PC-3 (cell line): ENCODE data around the gene RABGAP1L. TPM values are rescaled to one million over a fixed set of nuclear protein-coding genes. Genes with fewer than 3 reads are reported as not detected.
A peak's percentile ranks its signal among the peaks of the same experiment; 100 is the strongest.
"Not testable (repeated sequence)": the region's sequence is repeated elsewhere in the genome, so short reads cannot be mapped to it uniquely, and the experiment has no call there.

Experiments used
- ATAC-seq: fragments of 200-7000 bp; cut with Tn5 transposase; 2 replicates; pipeline ENCODE4 v1.9.1; 2020; ENCODE audit warnings: mild to moderate bottlenecking, moderate library complexity
- BruUV-seq: library from RNA; stranded (reverse); fragments of 400-500 nt; replicated peaks from 2 replicates; lab custom pipeline; 2021; lab: Mats Ljungman, UMichigan
- CTCF ChIA-PET: fragments of 300-600 bp; sonication (Branson Sonifier 250); formaldehyde crosslinking; loops from one replicate; lab custom pipeline; 2022; ENCODE audit warnings: antibody characterized with exemption; lab: Charles Lee
- POLR2A ChIA-PET: fragments of 300-600 bp; sonication (Branson Sonifier 250); formaldehyde crosslinking; loops from one replicate; lab custom pipeline; 2022; ENCODE audit warnings: antibody characterized with exemption; ENCODE audit not compliant: unreplicated experiment; lab: Charles Lee
- DNase-seq: peaks from one replicate; pipeline ENCODE4 v3.0.0-alpha.2; 2015
- H2AFZ ChIP-seq: fragments of 300-600 bp; sonication (generic); 2 replicates; pipeline ENCODE4 v1.6.0; 2016; ENCODE audit warnings: antibody characterized with exemption, low read length
- H3F3A ChIP-seq: fragments of 300-600 bp; sonication (generic); one replicate; pipeline ENCODE4 v1.6.0; 2017; ENCODE audit warnings: antibody characterized with exemption, low read length, control low read depth, mild to moderate bottlenecking; ENCODE audit not compliant: unreplicated experiment
- H3K27ac ChIP-seq: fragments of 300-600 bp; sonication (generic); 2 replicates; pipeline ENCODE4 v1.5.1; 2016; ENCODE audit warnings: mild to moderate bottlenecking, low read length
- H3K27me3 ChIP-seq: fragments of 300-600 bp; sonication (generic); 2 replicates; pipeline ENCODE4 v1.6.1; 2016; ENCODE audit warnings: low read length, mixed read lengths
- H3K36me3 ChIP-seq: fragments of 300-600 bp; sonication (generic); 2 replicates; pipeline ENCODE4 v1.6.1; 2016; ENCODE audit warnings: low read depth, mixed run types, low read length, mixed read lengths
- H3K4me1 ChIP-seq: fragments of 300-600 bp; sonication (generic); 2 replicates; pipeline ENCODE4 v1.5.1; 2016; ENCODE audit warnings: low read length; ENCODE audit not compliant: insufficient read depth
- H3K4me2 ChIP-seq: fragments of 300-600 bp; sonication (generic); 2 replicates; pipeline ENCODE4 v1.6.0; 2016; ENCODE audit warnings: low read length
- H3K4me3 ChIP-seq: fragments of 300-600 bp; sonication (generic); 2 replicates; pipeline ENCODE4 v1.5.1; 2016; ENCODE audit warnings: mild to moderate bottlenecking, low read length, mixed read lengths
- H3K79me2 ChIP-seq: fragments of 300-600 bp; sonication (generic); 2 replicates; pipeline ENCODE4 v1.6.1; 2017; ENCODE audit warnings: low read length, mixed read lengths
- H3K9ac ChIP-seq: fragments of 300-600 bp; sonication (generic); 2 replicates; pipeline ENCODE4 v1.6.0; 2016; ENCODE audit warnings: mild to moderate bottlenecking, low read length
- H3K9me2 ChIP-seq: fragments of 300-600 bp; sonication (generic); replicated peaks from 2 replicates; pipeline ENCODE4 v1.6.1; 2016; ENCODE audit warnings: mixed run types, low read length, mixed read lengths
- H3K9me3 ChIP-seq: fragments of 300-600 bp; sonication (generic); 2 replicates; pipeline ENCODE4 v1.6.1; 2016; ENCODE audit warnings: low read length, mixed read lengths
- H4K20me1 ChIP-seq: fragments of 300-600 bp; sonication (generic); 2 replicates; pipeline ENCODE4 v1.6.1; 2016; ENCODE audit warnings: low read length, mixed read lengths
- CTCF ChIP-seq: fragments of 300-600 bp; sonication (generic); conservative IDR thresholded peaks from 2 replicates; pipeline ENCODE4 v1.5.1; 2017; ENCODE audit warnings: antibody characterized with exemption, low read depth, mild to moderate bottlenecking, low read length
- EZH2 ChIP-seq: fragments of 300-600 bp; sonication (generic); IDR thresholded peaks from one replicate; pipeline ENCODE4 v1.6.1; 2017; ENCODE audit warnings: antibody characterized with exemption, mild to moderate bottlenecking, low read length; ENCODE audit not compliant: unreplicated experiment
- EZH2phosphoT487 ChIP-seq: fragments of 300-600 bp; sonication (generic); IDR thresholded peaks from 2 replicates; pipeline ENCODE4 v1.6.1; 2018; ENCODE audit warnings: mild to moderate bottlenecking, antibody characterized with exemption, low read length, borderline replicate concordance
- intact Hi-C: fragments of 100-400 bp; cut with micrococcal nuclease; formaldehyde crosslinking; loops from 2 replicates; pipeline ENCODE4 v1.9.0; 2023
- total RNA-seq: library from RNA; depleted of rRNA; stranded (reverse); fragments of >200 nt; gene quantifications from 2 replicates; pipeline ENCODE4 v1.2.3, GENCODE V29; 2014

The RABGAP1L gene
- total RNA-seq, 1 experiment from 2014 or later, result 24.4 TPM

DNA sequence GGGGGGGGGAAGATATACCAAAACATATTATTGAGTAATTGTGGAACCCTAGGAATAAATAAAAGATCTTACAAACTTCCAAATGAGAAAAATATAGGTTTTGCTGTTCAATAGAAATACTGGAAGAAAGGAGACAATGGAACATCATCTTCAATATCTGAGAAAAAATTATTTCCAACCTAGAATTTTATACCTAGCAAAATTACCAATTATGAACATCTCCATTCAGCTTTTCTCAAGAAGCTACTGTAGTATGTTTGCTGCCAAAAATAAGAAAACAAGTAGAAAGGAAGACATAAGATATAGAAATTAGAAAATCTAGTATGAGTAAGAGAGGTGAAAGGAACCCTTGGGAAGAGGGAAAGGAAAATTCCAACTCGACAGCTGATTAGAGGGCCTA is 372.4 kb downstream of the RABGAP1L start:
- ChIA-PET CTCF (no interaction called here), POLR2A (no interaction called here)
- Histone ChIP-seq H3K9me3 (no peaks in the 10 kb centered on the region), H3K4me1 (no peaks in the 10 kb centered on the region), H3K36me3 (no peaks in the 10 kb centered on the region), H3K9me2 (no peaks in the 10 kb centered on the region), H3K4me2 (no peak overlapping the region), H3F3A (no peaks in the 10 kb centered on the region), H4K20me1 (no peaks in the 10 kb centered on the region), H3K4me3 (no peak overlapping the region), H3K27ac (no peak overlapping the region), H2AFZ (no peak overlapping the region), H3K27me3 (no peaks in the 10 kb centered on the region), H3K79me2 (no peaks in the 10 kb centered on the region), H3K9ac (no peak overlapping the region)
- DNase-seq (no peak), ATAC-seq (no peak)
- TF ChIP-seq CTCF (no peak), EZH2phosphoT487 (no peak), EZH2 (no peak)
- BruUV-seq, result no TSS peak
- intact Hi-C loops, result no loop called here

- CTCF ChIA-PET, result no interaction called here
- no peak overlapping the region for H3K27ac ChIP-seq
- ATAC-seq (no peak), DNase-seq (peak; percentile 6)
- no peaks in the 10 kb centered on the region for H3K36me3 ChIP-seq
- H4K20me1 ChIP-seq, result no peaks in the 10 kb centered on the region
- H3K4me3 ChIP-seq, result no peak overlapping the region
- TF ChIP-seq EZH2phosphoT487 (no peak), CTCF (no peak), EZH2 (no peak)
- H3K79me2 ChIP-seq, result no peaks in the 10 kb centered on the region
- H2AFZ ChIP-seq, result no peak overlapping the region
- H3K9me3 ChIP-seq, result no peaks in the 10 kb centered on the region
- H3K4me2 ChIP-seq, result no peak overlapping the region
- no TSS peak for BruUV-seq
- H3F3A ChIP-seq, result no peaks in the 10 kb centered on the region
- H3K27me3 ChIP-seq, result no peaks in the 10 kb centered on the region
- intact Hi-C loops, result no loop called here
- POLR2A ChIA-PET, result no interaction called here
- no peak overlapping the region for H3K9ac ChIP-seq
- no peaks in the 10 kb centered on the region for H3K9me2 ChIP-seq
- H3K4me1 ChIP-seq, result no peaks in the 10 kb centered on the region
Measured at GRCh38 chr1:174534789-174535188, 375.5 kb downstream of the RABGAP1L start.

- no peaks in the 10 kb centered on the region for H3K27me3 ChIP-seq
- no peak overlapping the region for H3K9ac ChIP-seq
- intact Hi-C loops, result no loop called here
- H3K79me2 ChIP-seq, result no peaks in the 10 kb centered on the region
- H3K4me3 ChIP-seq, result no peak overlapping the region
- H3K9me3 ChIP-seq, result no peaks in the 10 kb centered on the region
- ATAC-seq (no peak), DNase-seq (no peak)
- BruUV-seq, result no TSS peak
- TF ChIP-seq EZH2, result no peak
- no peak for TF ChIP-seq EZH2phosphoT487
- H3F3A ChIP-seq, result no peaks in the 10 kb centered on the region
- no peaks in the 10 kb centered on the region for H3K4me1 ChIP-seq
- no peak overlapping the region for H2AFZ ChIP-seq
- no peaks in the 10 kb centered on the region for H4K20me1 ChIP-seq
- no peaks in the 10 kb centered on the region for H3K9me2 ChIP-seq
- H3K4me2 ChIP-seq, result no peak overlapping the region
- H3K36me3 ChIP-seq, result no peaks in the 10 kb centered on the region
- ChIA-PET CTCF (no interaction called here), POLR2A (interaction anchor here (0.7 kb wide), 1 partner anchor 17 kb away, joined by 3 read pairs; no protein-coding TSS in a partner anchor)
- H3K27ac ChIP-seq, result no peak overlapping the region
Measured at GRCh38 chr1:174535207-174535606, 375.9 kb downstream of the RABGAP1L start.

DNA sequence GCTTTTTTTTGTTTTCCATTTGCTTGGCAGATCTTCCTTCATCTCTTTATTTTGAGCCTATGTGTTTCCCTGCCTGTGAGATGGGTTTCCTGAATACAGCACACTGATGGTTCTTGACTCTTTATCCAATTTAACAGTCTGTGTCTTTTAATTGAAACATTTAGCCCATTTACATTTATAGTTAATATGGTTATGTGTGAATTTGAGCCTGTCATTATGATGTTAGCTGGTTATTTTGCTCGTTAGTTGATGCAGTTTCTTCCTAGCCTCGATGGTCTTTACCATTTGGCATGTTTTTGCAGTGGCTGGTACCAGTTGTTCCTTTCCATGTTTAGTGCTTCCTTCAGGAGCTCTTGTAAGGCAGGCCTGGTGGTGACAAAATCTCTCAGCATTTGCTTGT is 384.1 kb downstream of the RABGAP1L start:
- H2AFZ ChIP-seq, BruUV-seq, POLR2A ChIA-PET, DNase-seq, H3K9me2 ChIP-seq, H3K9me3 ChIP-seq, H3K4me2 ChIP-seq, H4K20me1 ChIP-seq, H3K4me3 ChIP-seq, H3K4me1 ChIP-seq, H3K79me2 ChIP-seq, H3K36me3 ChIP-seq, intact Hi-C loops, H3F3A ChIP-seq, H3K27me3 ChIP-seq, ATAC-seq, H3K9ac ChIP-seq, CTCF ChIA-PET, H3K27ac ChIP-seq: not testable (repeated sequence)
